ENCODE results near the gene C3. TPM values are rescaled to one million over a fixed set of nuclear protein-coding genes. Genes with fewer than 3 reads are reported as not detected.
"Not testable (repeated sequence)": the region's sequence is repeated elsewhere in the genome, so short reads cannot be mapped to it uniquely, and the experiment has no call there.

Gene C3
- total and polyA plus RNA-seq, 5 donors from 2014 or later: not detected

DNA sequence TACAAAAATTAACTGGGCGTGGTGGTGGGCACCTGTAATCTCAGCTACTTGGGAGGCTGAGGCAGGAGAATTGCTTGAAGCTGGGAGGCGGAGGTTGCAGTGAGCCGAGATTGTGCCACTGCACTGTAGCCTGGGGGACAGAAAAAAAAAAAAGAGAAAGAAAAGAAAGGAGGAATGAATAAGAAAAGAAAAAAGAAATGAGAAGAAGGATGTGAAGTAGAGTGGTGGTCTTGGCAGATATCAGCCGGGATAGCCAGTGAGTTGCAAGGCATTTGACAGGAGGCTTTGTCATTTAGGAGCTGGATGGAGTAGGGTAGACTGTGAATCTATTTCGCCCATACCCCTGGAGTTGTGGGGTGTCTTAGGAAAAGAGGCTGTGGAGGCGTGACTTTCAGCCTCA lies 46.0 kb downstream of the C3 start:
- peak overlapping the region; percentile 56 for H3K27ac ChIP-seq (ENCODE audit: insufficient read depth, low read length, poor library complexity, severe bottlenecking)
- not testable (repeated sequence) for H3K27me3 ChIP-seq (ENCODE audit: control insufficient read depth, insufficient read depth, low read length); H3K27me3 Mint-ChIP-seq; H3K36me3 Mint-ChIP-seq; H3K9me3 ChIP-seq (ENCODE audit: control insufficient read depth in 2 of 2, low read length in 2 of 2); H3K36me3 ChIP-seq (ENCODE audit: control insufficient read depth, insufficient read depth, low read length); DNase-seq; H3K9me3 Mint-ChIP-seq; ATAC-seq (ENCODE audit: low read depth in 2 of 2)
- peak overlapping the region; percentile 11 for H3K4me3 ChIP-seq (ENCODE audit: low read depth, low read length)
- H3K4me3 Mint-ChIP-seq: peak overlapping the region; percentile 61 to 82 (median 78)
- peaks cover 39% of the 10 kb centered on the region for H3K4me1 ChIP-seq (ENCODE audit: control insufficient read depth, insufficient read depth, low read length, poor library complexity, severe bottlenecking)
- peaks cover 23 to 74% (median 45%) of the 10 kb centered on the region in 4 donors for H3K4me1 Mint-ChIP-seq
- peak overlapping the region; percentile 78 to 97 (median 81) for H3K27ac Mint-ChIP-seq

DNA sequence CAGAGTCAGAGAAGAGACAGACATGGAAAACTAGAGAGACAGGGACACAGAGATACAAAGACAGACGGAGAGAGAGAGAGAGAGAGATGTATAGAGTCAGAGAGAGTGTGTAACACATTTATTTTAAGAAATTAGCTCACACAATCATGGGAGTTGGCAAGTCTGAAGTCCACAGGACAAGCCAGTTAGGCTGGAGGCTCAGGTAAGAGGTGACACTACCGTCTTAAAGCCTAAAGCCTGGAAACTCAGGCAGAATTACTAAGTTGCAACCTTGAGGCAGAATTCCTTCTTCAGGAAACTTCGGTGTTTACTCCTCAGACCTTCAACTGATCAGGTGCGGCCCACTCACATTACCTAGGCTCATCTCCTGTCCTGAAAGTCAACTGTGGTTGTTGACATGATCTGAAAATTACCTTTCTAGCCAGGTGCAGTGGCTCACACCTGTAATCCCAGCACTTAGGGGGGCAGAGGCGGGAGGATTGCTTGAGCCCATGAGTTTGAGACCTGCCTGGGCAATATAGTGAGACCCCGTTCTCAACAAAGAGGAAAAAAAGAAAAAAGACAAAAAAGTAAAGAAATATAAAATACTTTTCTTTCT lies 47.7 kb downstream of the C3 start:
- H3K27me3 Mint-ChIP-seq: no peaks in the 10 kb centered on the region
- peaks cover 0 to 4% (median 0%) of the 10 kb centered on the region in 7 donors for H3K9me3 Mint-ChIP-seq
- Histone ChIP-seq H3K4me1 (ENCODE audit: control insufficient read depth, insufficient read depth, low read length, poor library complexity, severe bottlenecking) (peaks cover 51% of the 10 kb centered on the region), H3K27me3 (ENCODE audit: control insufficient read depth, insufficient read depth, low read length) (no peaks in the 10 kb centered on the region), H3K36me3 (ENCODE audit: control insufficient read depth, insufficient read depth, low read length) (no peaks in the 10 kb centered on the region), H3K9me3 (ENCODE audit: control insufficient read depth in 2 of 2, low read length in 2 of 2) (no peaks in the 10 kb centered on the region), H3K27ac (ENCODE audit: insufficient read depth, low read length, poor library complexity, severe bottlenecking) (no peak overlapping the region), H3K4me3 (ENCODE audit: low read depth, low read length) (no peak overlapping the region)
- H3K4me3 Mint-ChIP-seq: no peak overlapping the region
- H3K27ac Mint-ChIP-seq: no peak overlapping the region
- H3K4me1 Mint-ChIP-seq: peaks cover 23 to 76% (median 44%) of the 10 kb centered on the region in 4 donors
- no peak for ATAC-seq (ENCODE audit: low read depth in 2 of 2)
- no peaks in the 10 kb centered on the region for H3K36me3 Mint-ChIP-seq
- no peak for DNase-seq

- Mint-ChIP-seq H3K9me3 (no peaks in the 10 kb centered on the region), H3K27ac (no peak overlapping the region), H3K27me3 (no peaks in the 10 kb centered on the region), H3K36me3 (no peaks in the 10 kb centered on the region), H3K4me1 (peaks cover 16 to 75% (median 44%) of the 10 kb centered on the region in 4 donors), H3K4me3 (peak overlapping the region in 3 of 4 donors; percentile 58 to 84 (median 65))
- Histone ChIP-seq H3K4me3 (ENCODE audit: low read depth, low read length) (no peak overlapping the region), H3K27ac (ENCODE audit: insufficient read depth, low read length, poor library complexity, severe bottlenecking) (no peak overlapping the region), H3K36me3 (ENCODE audit: control insufficient read depth, insufficient read depth, low read length) (no peaks in the 10 kb centered on the region), H3K27me3 (ENCODE audit: control insufficient read depth, insufficient read depth, low read length) (no peaks in the 10 kb centered on the region), H3K4me1 (ENCODE audit: control insufficient read depth, insufficient read depth, low read length, poor library complexity, severe bottlenecking) (peaks cover 52% of the 10 kb centered on the region), H3K9me3 (ENCODE audit: control insufficient read depth in 2 of 2, low read length in 2 of 2) (no peaks in the 10 kb centered on the region)
- DNase-seq (no peak), ATAC-seq (ENCODE audit: low read depth in 2 of 2) (no peak)
Measured at GRCh38 chr19:6671960-6672359, 48.5 kb downstream of the C3 start.

GRCh38 chr19:6668691-6669090 lies 51.8 kb downstream of the C3 start:
- Mint-ChIP-seq H3K9me3 (no peaks in the 10 kb centered on the region), H3K4me3 (peak overlapping the region; percentile 94 to 99 (median 98)), H3K36me3 (peaks cover 4% of the 10 kb centered on the region), H3K27me3 (no peaks in the 10 kb centered on the region), H3K4me1 (peaks cover 0 to 55% (median 25%) of the 10 kb centered on the region in 4 donors), H3K27ac (peak overlapping the region; percentile 94 to 97 (median 95))
- peak overlapping the region; percentile 56 for H3K27ac ChIP-seq (ENCODE audit: insufficient read depth, low read length, poor library complexity, severe bottlenecking)
- ATAC-seq (ENCODE audit: low read depth in 2 of 2): no peak
- H3K27me3 ChIP-seq (ENCODE audit: control insufficient read depth, insufficient read depth, low read length): no peaks in the 10 kb centered on the region
- peaks cover 20% of the 10 kb centered on the region for H3K36me3 ChIP-seq (ENCODE audit: control insufficient read depth, insufficient read depth, low read length)
- H3K9me3 ChIP-seq (ENCODE audit: control insufficient read depth in 2 of 2, low read length in 2 of 2): no peaks in the 10 kb centered on the region
- DNase-seq: peak in 2 of 3 donors; percentile 14 to 30
- peaks cover 38% of the 10 kb centered on the region for H3K4me1 ChIP-seq (ENCODE audit: control insufficient read depth, insufficient read depth, low read length, poor library complexity, severe bottlenecking)
- peak overlapping the region; percentile 85 for H3K4me3 ChIP-seq (ENCODE audit: low read depth, low read length)

GRCh38 chr19:6667114-6667627 lies 53.3 kb downstream of the C3 start:
- Mint-ChIP-seq H3K9me3 (no peaks in the 10 kb centered on the region), H3K4me1 (peaks cover 0 to 52% (median 26%) of the 10 kb centered on the region in 4 donors), H3K36me3 (peaks cover 4% of the 10 kb centered on the region), H3K27ac (peak overlapping the region; percentile 25 to 94 (median 60)), H3K4me3 (peak overlapping the region; percentile 76 to 97 (median 84)), H3K27me3 (no peaks in the 10 kb centered on the region)
- Histone ChIP-seq H3K4me1 (ENCODE audit: control insufficient read depth, insufficient read depth, low read length, poor library complexity, severe bottlenecking) (peaks cover 48% of the 10 kb centered on the region), H3K27ac (ENCODE audit: insufficient read depth, low read length, poor library complexity, severe bottlenecking) (peak overlapping the region; percentile 7), H3K4me3 (ENCODE audit: low read depth, low read length) (peak overlapping the region; percentile 52), H3K9me3 (ENCODE audit: control insufficient read depth in 2 of 2, low read length in 2 of 2) (no peaks in the 10 kb centered on the region), H3K27me3 (ENCODE audit: control insufficient read depth, insufficient read depth, low read length) (no peaks in the 10 kb centered on the region), H3K36me3 (ENCODE audit: control insufficient read depth, insufficient read depth, low read length) (peaks cover 24% of the 10 kb centered on the region)
- no peak for DNase-seq
- no peak for ATAC-seq (ENCODE audit: low read depth in 2 of 2)

GRCh38 chr19:6664916-6665315 lies 55.5 kb downstream of the C3 start:
- H3K4me1 ChIP-seq (ENCODE audit: control insufficient read depth, insufficient read depth, low read length, poor library complexity, severe bottlenecking): peaks cover 52% of the 10 kb centered on the region
- H3K27ac Mint-ChIP-seq: peak overlapping the region in 1 of 3 donors; percentile 38

GRCh38 chr19:6663236-6664201 lies 56.9 kb downstream of the C3 start:
- Histone ChIP-seq H3K4me1 (ENCODE audit: control insufficient read depth, insufficient read depth, low read length, poor library complexity, severe bottlenecking) (peaks cover 40% of the 10 kb centered on the region), H3K4me3 (ENCODE audit: low read depth, low read length) (no peak overlapping the region), H3K27ac (ENCODE audit: insufficient read depth, low read length, poor library complexity, severe bottlenecking) (peak overlapping the region; percentile 72), H3K36me3 (ENCODE audit: control insufficient read depth, insufficient read depth, low read length) (peaks cover 24% of the 10 kb centered on the region), H3K9me3 (ENCODE audit: control insufficient read depth in 2 of 2, low read length in 2 of 2) (no peaks in the 10 kb centered on the region), H3K27me3 (ENCODE audit: control insufficient read depth, insufficient read depth, low read length) (no peaks in the 10 kb centered on the region)
- Mint-ChIP-seq H3K27ac (peak overlapping the region in 1 of 3 donors; percentile 31), H3K27me3 (no peaks in the 10 kb centered on the region), H3K36me3 (peaks cover 9% of the 10 kb centered on the region), H3K4me1 (peaks cover 5 to 28% (median 19%) of the 10 kb centered on the region in 4 donors), H3K4me3 (no peak overlapping the region), H3K9me3 (no peaks in the 10 kb centered on the region)
- ATAC-seq (ENCODE audit: low read depth in 2 of 2): peak in 1 of 2 donors; percentile 24
- no peak for DNase-seq

More at GRCh38 chr19:6664916-6665315, 55.5 kb downstream of the C3 start:
- Mint-ChIP-seq H3K4me1 (peaks cover 5 to 40% (median 22%) of the 10 kb centered on the region in 4 donors), H3K27me3 (no peaks in the 10 kb centered on the region), H3K9me3 (no peaks in the 10 kb centered on the region), H3K36me3 (peaks cover 6% of the 10 kb centered on the region), H3K4me3 (no peak overlapping the region)
- ATAC-seq (ENCODE audit: low read depth in 2 of 2): no peak
- no peaks in the 10 kb centered on the region for H3K9me3 ChIP-seq (ENCODE audit: control insufficient read depth in 2 of 2, low read length in 2 of 2)
- no peak overlapping the region for H3K4me3 ChIP-seq (ENCODE audit: low read depth, low read length)
- no peaks in the 10 kb centered on the region for H3K27me3 ChIP-seq (ENCODE audit: control insufficient read depth, insufficient read depth, low read length)
- peaks cover 24% of the 10 kb centered on the region for H3K36me3 ChIP-seq (ENCODE audit: control insufficient read depth, insufficient read depth, low read length)
- H3K27ac ChIP-seq (ENCODE audit: insufficient read depth, low read length, poor library complexity, severe bottlenecking): no peak overlapping the region
- no peak for DNase-seq
